Natural killer cell treated with Interleukin-12 subunit alpha and Interleukin-12 subunit beta and Interleukin-15 and Interleukin-18, amount 100 ng/mL, for 72 hours (primary cell): ENCODE measurements around the gene SYNGR2. TPM values are rescaled to one million over a fixed set of nuclear protein-coding genes. Genes with fewer than 3 reads are reported as not detected.

Experiments
- ATAC-seq, 2 donors: fragments of 150-1000 bp; cut with Tn5 transposase in 1 of 2; sonication (Bioruptor Pico), chemical (Tn5 transposase) in 1 of 2; 2 replicates each; pipeline ENCODE4 v1.10.0; 2021
- DNase-seq: peaks from one replicate; pipeline ENCODE4 v3.0.0; 2022; ENCODE audit warnings: low spot score
- H3K27ac Mint-ChIP-seq, 2 donors: 1 replicate in 1 of 2; 2 replicates in 1 of 2; pipeline ENCODE4 v1.8.0; 2022; ENCODE audit warnings: mixed read lengths in 2 of 2, mild to moderate bottlenecking in 1 of 2, moderate library complexity in 1 of 2
- H3K27me3 Mint-ChIP-seq, 2 donors: 1 replicate in 1 of 2; 2 replicates in 1 of 2; pipeline ENCODE4 v1.8.0; 2022; ENCODE audit warnings: mixed read lengths in 2 of 2
- H3K36me3 Mint-ChIP-seq: one replicate; pipeline ENCODE4 v1.8.0; 2022; ENCODE audit warnings: mixed read lengths
- H3K4me1 Mint-ChIP-seq, 2 donors: 1 replicate in 1 of 2; 2 replicates in 1 of 2; pipeline ENCODE4 v1.8.0; 2022; ENCODE audit warnings: low read depth in 2 of 2, mixed read lengths in 2 of 2, mild to moderate bottlenecking in 1 of 2
- H3K4me3 Mint-ChIP-seq: one replicate; pipeline ENCODE4 v1.8.0; 2022; ENCODE audit warnings: mixed read lengths
- H3K9me3 Mint-ChIP-seq: 2 replicates; pipeline ENCODE4 v1.8.0; 2022; ENCODE audit warnings: mixed read lengths
- total RNA-seq, 2 donors: library from RNA; stranded (reverse); gene quantifications; one replicate each; pipeline ENCODE4 v1.2.3, GENCODE V29; 2022

SYNGR2 gene
- total RNA-seq, 2 donors from 2014 or later: 84.9 to 120 TPM

- H3K9me3 Mint-ChIP-seq: no peaks in the 10 kb centered on the region
- no peaks in the 10 kb centered on the region for H3K27me3 Mint-ChIP-seq
- H3K4me1 Mint-ChIP-seq: peaks cover 15 to 29% of the 10 kb centered on the region in 2 donors
- ATAC-seq (no peak), DNase-seq (no peak)
- peak overlapping the region in 1 of 2 donors; percentile 70 for H3K27ac Mint-ChIP-seq
- H3K4me3 Mint-ChIP-seq: no peak overlapping the region
- H3K36me3 Mint-ChIP-seq: no peaks in the 10 kb centered on the region
Observed at GRCh38 chr17:78143214-78144146, 24.9 kb upstream of the SYNGR2 start.

DNA sequence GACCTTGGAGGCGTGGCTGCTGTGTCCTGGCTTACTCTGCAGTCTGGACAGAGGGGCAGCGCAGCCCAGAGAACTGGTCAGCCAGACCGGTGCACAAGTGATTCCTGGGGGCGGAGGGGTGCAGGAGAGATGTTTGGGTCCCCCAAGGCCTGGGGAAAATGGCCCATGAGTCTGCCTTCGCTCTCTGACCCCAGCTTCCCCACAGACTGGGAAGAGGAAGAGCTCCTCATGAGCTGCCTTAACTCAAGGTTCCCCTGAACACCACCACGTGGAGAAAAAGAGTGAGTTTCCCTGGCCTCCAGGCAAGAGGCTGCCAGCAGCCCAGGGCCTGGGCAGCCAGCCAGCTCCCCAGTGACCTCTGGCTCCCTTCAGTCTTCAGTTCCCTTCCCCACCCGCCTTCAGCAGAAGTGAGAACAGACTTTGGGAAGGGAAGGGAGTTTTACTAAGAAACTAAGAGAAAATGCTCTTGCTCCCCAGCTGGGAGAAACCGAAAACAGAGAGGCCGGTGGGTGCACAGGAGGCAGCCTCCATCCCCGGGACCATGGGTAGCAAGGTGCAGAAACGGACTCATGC lies 24.1 kb upstream of the SYNGR2 start:
- Mint-ChIP-seq H3K4me3 (no peak overlapping the region), H3K27me3 (no peaks in the 10 kb centered on the region), H3K4me1 (peaks cover 11 to 25% of the 10 kb centered on the region in 2 donors), H3K36me3 (no peaks in the 10 kb centered on the region), H3K9me3 (no peaks in the 10 kb centered on the region), H3K27ac (no peak overlapping the region)
- DNase-seq (no peak), ATAC-seq (no peak)

- ATAC-seq (no peak), DNase-seq (no peak)
- H3K4me1 Mint-ChIP-seq: peaks cover 6 to 21% of the 10 kb centered on the region in 2 donors
- no peaks in the 10 kb centered on the region for H3K27me3 Mint-ChIP-seq
- H3K36me3 Mint-ChIP-seq: no peaks in the 10 kb centered on the region
- no peak overlapping the region for H3K4me3 Mint-ChIP-seq
- H3K27ac Mint-ChIP-seq: no peak overlapping the region
- no peaks in the 10 kb centered on the region for H3K9me3 Mint-ChIP-seq
Observed at GRCh38 chr17:78144736-78145641, 23.4 kb upstream of the SYNGR2 start.

DNA sequence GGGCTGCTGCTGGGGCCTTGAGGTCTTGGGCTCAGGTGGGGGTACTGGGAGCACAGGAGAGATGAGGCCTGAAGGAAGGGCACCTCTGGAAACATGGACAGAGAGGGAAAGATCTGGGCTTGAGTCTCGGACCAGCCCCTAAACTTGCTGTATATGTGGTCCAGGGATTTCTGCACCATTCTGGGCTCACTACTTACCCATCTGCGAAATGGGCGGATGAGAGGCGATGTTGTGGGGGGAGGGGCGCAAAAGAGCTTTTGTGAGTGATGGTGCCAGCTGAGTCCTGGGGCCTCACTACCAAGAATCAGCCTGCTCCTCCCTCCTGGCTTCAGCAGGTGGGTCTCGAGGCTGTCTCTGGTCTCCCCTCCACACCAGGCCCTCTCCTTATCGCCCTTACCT lies 21.9 kb upstream of the SYNGR2 start:
- Mint-ChIP-seq H3K36me3 (no peaks in the 10 kb centered on the region), H3K4me1 (peaks cover 0 to 13% of the 10 kb centered on the region in 2 donors), H3K27me3 (no peaks in the 10 kb centered on the region), H3K4me3 (no peak overlapping the region), H3K9me3 (no peaks in the 10 kb centered on the region), H3K27ac (no peak overlapping the region)
- DNase-seq (no peak), ATAC-seq (no peak)

DNA sequence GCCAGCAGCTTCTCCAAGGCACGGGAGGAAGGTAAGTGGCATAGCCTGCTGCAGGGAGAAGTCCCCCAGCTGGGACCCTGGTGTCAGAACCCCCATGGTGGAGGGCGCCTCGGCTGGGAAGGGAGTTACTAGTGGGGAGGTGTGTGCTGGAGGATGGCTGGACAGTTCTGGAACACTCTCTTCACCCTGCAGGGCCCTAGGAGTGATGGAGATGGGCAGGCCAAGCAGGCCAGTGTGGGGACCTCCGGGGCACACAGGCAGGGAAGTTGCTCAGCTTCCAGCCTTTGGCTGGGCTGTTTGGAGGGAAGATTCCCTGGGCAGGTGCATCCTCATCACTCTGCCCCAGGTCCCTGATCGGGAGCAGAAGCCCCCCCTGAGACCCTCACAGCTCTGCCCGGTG lies 21.5 kb upstream of the SYNGR2 start:
- Mint-ChIP-seq H3K27ac (no peak overlapping the region), H3K9me3 (no peaks in the 10 kb centered on the region), H3K36me3 (no peaks in the 10 kb centered on the region), H3K27me3 (no peaks in the 10 kb centered on the region), H3K4me3 (no peak overlapping the region), H3K4me1 (peaks cover 0 to 13% of the 10 kb centered on the region in 2 donors)
- no peak for DNase-seq
- no peak for ATAC-seq

DNA sequence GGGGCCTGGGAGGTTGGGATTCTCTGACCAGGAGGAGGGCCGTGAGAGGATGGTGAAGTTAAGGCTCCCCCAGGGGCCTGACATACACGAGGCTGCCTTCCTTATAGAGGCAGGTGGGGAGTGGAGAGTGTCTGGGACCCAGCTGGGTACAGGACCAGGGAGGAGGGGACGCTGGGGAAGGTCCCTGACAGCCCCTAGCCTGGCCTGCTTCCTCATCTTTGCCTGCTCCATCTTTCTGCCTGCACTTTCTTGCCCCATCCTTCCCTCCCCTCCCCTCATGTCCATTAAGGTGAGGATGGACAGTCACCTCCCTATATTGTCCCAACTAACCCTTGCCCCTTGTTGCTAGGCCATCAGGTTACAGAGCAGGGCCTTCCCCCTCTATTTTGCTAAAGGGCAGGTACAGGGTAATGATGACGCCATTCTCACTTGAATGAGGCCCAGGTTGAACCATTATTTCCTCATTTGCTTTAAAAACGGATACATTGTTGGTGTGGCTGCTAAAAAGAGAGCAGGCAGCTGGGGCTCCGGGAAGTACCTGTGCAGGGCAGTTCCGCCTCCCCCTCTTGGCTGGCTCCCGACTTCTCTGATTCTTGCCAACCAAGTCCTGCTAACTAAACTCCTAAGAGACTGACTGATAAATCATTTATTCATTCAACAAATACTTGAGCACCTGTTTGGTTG lies 20.9 kb upstream of the SYNGR2 start:
- H3K4me3 Mint-ChIP-seq: no peak overlapping the region
- H3K27ac Mint-ChIP-seq: no peak overlapping the region
- H3K36me3 Mint-ChIP-seq: no peaks in the 10 kb centered on the region
- ATAC-seq (no peak), DNase-seq (no peak)
- no peaks in the 10 kb centered on the region for H3K27me3 Mint-ChIP-seq
- H3K9me3 Mint-ChIP-seq: no peaks in the 10 kb centered on the region
- H3K4me1 Mint-ChIP-seq: peaks cover 0 to 13% of the 10 kb centered on the region in 2 donors

- ATAC-seq (no peak), DNase-seq (no peak)
- Mint-ChIP-seq H3K27ac (no peak overlapping the region), H3K9me3 (no peaks in the 10 kb centered on the region), H3K4me1 (peaks cover 0 to 8% of the 10 kb centered on the region in 2 donors), H3K36me3 (no peaks in the 10 kb centered on the region), H3K4me3 (no peak overlapping the region), H3K27me3 (no peaks in the 10 kb centered on the region)
Observed at GRCh38 chr17:78148286-78149016, 19.9 kb upstream of the SYNGR2 start.

- ATAC-seq: no peak
- Mint-ChIP-seq H3K27ac (no peak overlapping the region), H3K4me1 (peaks cover 6 to 7% of the 10 kb centered on the region in 2 donors), H3K9me3 (no peaks in the 10 kb centered on the region), H3K36me3 (no peaks in the 10 kb centered on the region), H3K4me3 (no peak overlapping the region), H3K27me3 (no peaks in the 10 kb centered on the region)
- DNase-seq: no peak
Observed at GRCh38 chr17:78151514-78152008, 16.8 kb upstream of the SYNGR2 start.

GRCh38 chr17:78154903-78155811 lies 13.2 kb upstream of the SYNGR2 start:
- peak; percentile 65 to 83 for ATAC-seq
- Mint-ChIP-seq H3K27me3 (peaks cover 0 to 3% of the 10 kb centered on the region in 2 donors), H3K27ac (peak overlapping the region in 1 of 2 donors; percentile 26), H3K4me1 (peaks cover 0 to 7% of the 10 kb centered on the region in 2 donors), H3K9me3 (no peaks in the 10 kb centered on the region), H3K4me3 (peak overlapping the region; percentile 34), H3K36me3 (no peaks in the 10 kb centered on the region)
- DNase-seq: no peak

DNA sequence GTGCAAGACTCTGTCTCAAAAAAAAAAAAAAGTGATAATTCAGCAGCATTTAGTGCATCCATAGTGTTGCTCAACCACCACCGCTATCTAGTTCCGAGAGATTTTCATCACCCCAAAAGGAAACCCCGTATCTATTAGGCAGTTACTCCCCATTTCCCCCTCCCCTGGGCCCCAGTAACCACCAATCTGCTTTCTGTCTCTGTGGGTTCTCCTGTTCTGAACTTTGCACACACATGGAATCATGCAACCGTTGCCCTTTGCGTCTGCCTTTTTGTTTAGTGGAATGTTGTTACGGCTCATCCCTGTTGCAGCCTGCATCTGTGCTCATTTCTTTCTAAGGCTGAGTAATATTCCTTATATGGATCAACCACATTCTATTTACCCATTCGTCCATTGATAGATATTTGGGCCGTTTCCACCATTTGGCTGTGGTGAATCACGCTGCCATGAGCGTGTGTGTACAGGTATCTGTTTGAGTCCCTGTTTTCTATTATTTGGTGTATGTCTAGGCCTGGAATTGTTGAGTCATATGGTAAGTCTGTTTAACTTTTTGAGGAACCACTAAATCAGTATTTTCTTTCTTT lies 8.7 kb upstream of the SYNGR2 start:
- no peak overlapping the region for H3K4me3 Mint-ChIP-seq
- peaks cover 0 to 7% of the 10 kb centered on the region in 2 donors for H3K4me1 Mint-ChIP-seq
- ATAC-seq (no peak), DNase-seq (no peak)
- H3K36me3 Mint-ChIP-seq: no peaks in the 10 kb centered on the region
- peaks cover 0 to 3% of the 10 kb centered on the region in 2 donors for H3K27me3 Mint-ChIP-seq
- H3K27ac Mint-ChIP-seq: no peak overlapping the region
- H3K9me3 Mint-ChIP-seq: no peaks in the 10 kb centered on the region

- H3K27me3 Mint-ChIP-seq: peaks cover 0 to 3% of the 10 kb centered on the region in 2 donors
- H3K27ac Mint-ChIP-seq: no peak overlapping the region
- H3K9me3 Mint-ChIP-seq: no peaks in the 10 kb centered on the region
- H3K36me3 Mint-ChIP-seq: no peaks in the 10 kb centered on the region
- DNase-seq: no peak
- peaks cover 0 to 2% of the 10 kb centered on the region in 2 donors for H3K4me1 Mint-ChIP-seq
- ATAC-seq: no peak
- no peak overlapping the region for H3K4me3 Mint-ChIP-seq
Observed at GRCh38 chr17:78163881-78164747, 4.3 kb upstream of the SYNGR2 start.
